Endothelial cell of umbilical vein (primary cell): Measurements from ENCODE around the gene ADCYAP1R1. TPM values are rescaled to one million over a fixed set of nuclear protein-coding genes. Genes with fewer than 3 reads are reported as not detected.

Experiments
- BruUV-seq: library from RNA; stranded (reverse); fragments of 400-500 nt; replicated peaks from 2 replicates; lab custom pipeline; 2021; lab: Mats Ljungman, UMichigan
- CTCF ChIA-PET: fragments of 300-600, 350-600 bp; sonication (Branson Sonifier 250); formaldehyde crosslinking; loops from one replicate; lab custom pipeline; 2021; ENCODE audit warnings: antibody characterized with exemption, inconsistent platforms; lab: Charles Lee
- POLR2A ChIA-PET: fragments of 300-600, 350-600 bp; sonication (Branson Sonifier 250); formaldehyde crosslinking; loops from one replicate; lab custom pipeline; 2021; ENCODE audit warnings: antibody characterized with exemption, inconsistent platforms; lab: Charles Lee
- DNase-seq: peaks from one replicate; pipeline ENCODE4 v3.0.0-alpha.2; 2011; ENCODE audit warnings: low read depth, low spot score
- FAIRE-seq: peaks from 2 replicates; lab custom pipeline; 2011; peaks lifted over from hg19 to GRCh38; lab: Jason Lieb, UNC
- H2AFZ ChIP-seq: 2 replicates; pipeline ENCODE4 v1.6.0; 2012; ENCODE audit warnings: low read depth, low read length, control low read depth, inconsistent platforms
- H3K27ac ChIP-seq: 2 replicates; pipeline ENCODE4 v1.5.1; 2011; ENCODE audit warnings: low read depth, mild to moderate bottlenecking, control low read depth, low read length, moderate library complexity; ENCODE audit not compliant: insufficient read depth
- H3K27me3 ChIP-seq, 2 experiments: 2 replicates each; pipeline versions ENCODE4 v1.6.0 to v1.6.1; 2011; ENCODE audit warnings: low read length in 2 of 2, mixed read lengths in 1 of 2; ENCODE audit not compliant: control insufficient read depth in 2 of 2, insufficient read depth in 2 of 2
- H3K36me3 ChIP-seq, 2 experiments: 2 replicates in 1 of 2; 3 replicates in 1 of 2; pipeline ENCODE4 v1.5.1; 2011; ENCODE audit warnings: low read length in 2 of 2, mild to moderate bottlenecking in 1 of 2, moderate library complexity in 1 of 2; ENCODE audit not compliant: control insufficient read depth in 2 of 2, insufficient read depth in 2 of 2; ENCODE audit errors: extremely low read depth in 1 of 2
- H3K4me1 ChIP-seq: 3 replicates; pipeline ENCODE4 v1.5.1; 2011; ENCODE audit warnings: mild to moderate bottlenecking, low read length; ENCODE audit not compliant: control insufficient read depth, insufficient read depth; ENCODE audit errors: extremely low read depth
- H3K4me2 ChIP-seq: 2 replicates; pipeline ENCODE4 v1.6.1; 2011; ENCODE audit warnings: low read length, control low read depth, mixed read lengths; ENCODE audit not compliant: insufficient read depth
- H3K4me3 ChIP-seq, 3 experiments: fragments of 200-600 bp in 1 of 3; sonication (generic), shearing (Covaris generic) in 1 of 3; replicated peaks in 1 of 3; 2 replicates each; pipeline ENCODE4 v1.5.1; 2011 to 2016; ENCODE audit warnings: control low read depth in 3 of 3, low read length in 3 of 3, mild to moderate bottlenecking in 2 of 3, inconsistent platforms in 1 of 3, low read depth in 1 of 3, moderate library complexity in 1 of 3; ENCODE audit not compliant: insufficient read depth in 1 of 3
- H3K79me2 ChIP-seq: 2 replicates; pipeline ENCODE4 v1.6.0; 2012; ENCODE audit warnings: low read length, inconsistent platforms; ENCODE audit not compliant: control insufficient read depth, insufficient read depth
- H3K9ac ChIP-seq: replicated peaks from 2 replicates; pipeline ENCODE3; 2011; ENCODE audit warnings: low read length, control low read depth; ENCODE audit not compliant: insufficient read depth; ENCODE audit errors: extremely low read depth
- H3K9me1 ChIP-seq: replicated peaks from 3 replicates; pipeline ENCODE4 v1.6.0; 2011; ENCODE audit warnings: mild to moderate bottlenecking, low read length; ENCODE audit not compliant: control insufficient read depth, insufficient read depth; ENCODE audit errors: extremely low read depth
- H3K9me3 ChIP-seq: replicated peaks from 2 replicates; pipeline ENCODE4 v1.5.1; 2012; ENCODE audit warnings: low read length, inconsistent platforms; ENCODE audit not compliant: control insufficient read depth, insufficient read depth
- H4K20me1 ChIP-seq: replicated peaks from 2 replicates; pipeline ENCODE3; 2011; ENCODE audit warnings: mild to moderate bottlenecking, low read length; ENCODE audit not compliant: control insufficient read depth, insufficient read depth; ENCODE audit errors: extremely low read depth
- FOS ChIP-seq: IDR thresholded peaks from 2 replicates; pipeline ENCODE4 v1.6.1; 2011; ENCODE audit warnings: mild to moderate bottlenecking, low read length, moderate library complexity, borderline replicate concordance; ENCODE audit not compliant: insufficient read depth
- GATA2 ChIP-seq: IDR thresholded peaks from 2 replicates; pipeline ENCODE4 v1.7.0; 2011; ENCODE audit warnings: low read depth, mild to moderate bottlenecking, moderate library complexity, mixed read lengths, low read length; ENCODE audit not compliant: insufficient read length, insufficient read depth
- POLR2AphosphoS5 ChIP-seq: IDR thresholded peaks from 2 replicates; pipeline ENCODE4 v1.6.1; 2012; ENCODE audit warnings: low read depth, mild to moderate bottlenecking, control low read depth, low read length, moderate library complexity; ENCODE audit not compliant: insufficient read depth
- dilution Hi-C: fragments of 300-500 bp; cut with MboI; formaldehyde crosslinking; loops from one replicate; pipeline ENCODE4 v1.15.0; 2019; ENCODE audit warnings: low sequenced_read_pairs; ENCODE audit not compliant: extremely low pct_ligation_motif_present
- intact Hi-C: fragments of 100-400 bp; cut with micrococcal nuclease; formaldehyde crosslinking; loops from one replicate; pipeline ENCODE4 v1.10.0; 2022
- polyA plus RNA-seq, 4 experiments: library from polyadenylated mRNA; depleted of rRNA in 3 of 4; stranded (reverse) in 3 of 4; unstranded in 1 of 4; fragments of >200 nt; gene quantifications; 2 replicates each; pipeline versions ENCODE4 v1.2.1 to v1.2.3, GENCODE V29; 2011 to 2012; ENCODE audit warnings: missing spikeins in 1 of 4
- total RNA-seq: library from RNA; stranded (reverse); gene quantifications from 2 replicates; pipeline ENCODE4 v1.2.3, GENCODE V29; 2021

Gene ADCYAP1R1
- total and polyA plus RNA-seq, 2 donors (not counting 3 experiments of a cell fraction or from before 2014, with no cell fraction given), result 0.04 TPM; not detected in 1

DNA sequence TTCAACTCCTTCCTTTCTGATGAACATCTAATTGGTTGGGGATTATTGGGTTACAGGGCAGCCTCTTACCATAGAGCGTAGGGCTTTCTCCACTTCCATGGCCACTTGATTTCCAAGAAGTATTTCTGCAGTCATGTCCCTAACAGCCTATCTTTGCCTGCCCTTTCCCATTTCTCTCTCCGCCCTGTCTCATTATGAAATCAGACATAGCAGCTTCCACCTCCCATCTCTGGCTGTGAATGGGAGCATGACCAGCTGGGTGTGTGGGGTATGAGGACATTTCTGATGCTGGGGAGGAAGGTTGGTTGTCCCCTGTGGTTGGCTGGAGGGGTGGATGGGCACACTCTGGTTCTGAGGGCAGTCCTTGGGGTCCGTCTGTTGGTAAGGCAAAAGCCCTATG, 41.2 kb downstream of the ADCYAP1R1 start:
- Histone ChIP-seq H3K9ac (no peak overlapping the region), H4K20me1 (no peaks in the 10 kb centered on the region), H2AFZ (no peak overlapping the region), H3K4me3 (no peak overlapping the region), H3K79me2 (no peaks in the 10 kb centered on the region), H3K36me3 (no peaks in the 10 kb centered on the region), H3K27ac (no peak overlapping the region), H3K4me2 (no peak overlapping the region), H3K4me1 (no peaks in the 10 kb centered on the region), H3K9me1 (no peaks in the 10 kb centered on the region), H3K27me3 (peaks cover 0 to 8% of the 10 kb centered on the region in 2 experiments), H3K9me3 (no peaks in the 10 kb centered on the region)
- intact Hi-C loops, result no loop called here
- no peak for DNase-seq
- ChIA-PET CTCF (interaction anchor here (1.4 kb wide), 1 partner anchor 29 kb away, joined by 3 read pairs; no protein-coding TSS in a partner anchor), POLR2A (no interaction called here)
- TF ChIP-seq FOS, result no peak
- dilution Hi-C loops, result no loop called here
- FAIRE-seq, result no peak
- no TSS peak for BruUV-seq

DNA sequence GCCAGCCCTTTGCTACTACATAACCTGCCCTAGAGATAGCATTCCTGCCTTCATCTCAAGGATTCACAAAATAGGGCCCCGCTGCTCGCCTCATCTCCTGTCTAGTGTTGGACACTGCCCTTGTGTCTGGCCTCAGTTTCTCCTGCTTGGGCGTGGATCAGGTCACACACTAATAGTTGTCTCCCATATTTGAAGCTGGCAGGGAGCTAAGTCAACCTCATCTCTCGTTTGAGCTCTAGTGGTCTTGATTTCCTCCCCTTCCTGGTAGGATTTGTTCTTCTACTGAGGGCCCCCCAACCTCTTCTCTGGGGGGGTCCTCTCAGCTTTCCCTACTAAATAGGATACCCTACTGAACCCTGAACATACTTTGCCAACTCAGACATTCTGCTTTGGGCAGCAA, 42.2 kb downstream of the ADCYAP1R1 start:
- BruUV-seq, result no TSS peak
- Histone ChIP-seq H3K36me3 (no peaks in the 10 kb centered on the region), H2AFZ (no peak overlapping the region), H3K9ac (no peak overlapping the region), H3K27ac (no peak overlapping the region), H4K20me1 (no peaks in the 10 kb centered on the region), H3K79me2 (no peaks in the 10 kb centered on the region), H3K4me1 (no peaks in the 10 kb centered on the region), H3K9me1 (no peaks in the 10 kb centered on the region), H3K4me3 (no peak overlapping the region), H3K4me2 (no peak overlapping the region), H3K9me3 (no peaks in the 10 kb centered on the region), H3K27me3 (peaks cover 0 to 6% of the 10 kb centered on the region in 2 experiments)
- dilution Hi-C loops, result no loop called here
- intact Hi-C loops, result no loop called here
- ChIA-PET POLR2A (no interaction called here), CTCF (no interaction called here)
- DNase-seq (no peak), FAIRE-seq (no peak)
- TF ChIP-seq GATA2, result no peak
- no peak for TF ChIP-seq POLR2AphosphoS5
